HG02623 (cell line): ENCODE measurements around the gene SFXN2.
"Not testable (repeated sequence)": the region's sequence is repeated elsewhere in the genome, so short reads cannot be mapped to it uniquely, and the experiment has no call there.

Source experiments
- ATAC-seq: cut with Tn5 transposase; IDR thresholded peaks from one replicate; pipeline ENCODE4 v1.9.1; 2021; ENCODE audit warnings: moderate library complexity; ENCODE audit not compliant: unreplicated experiment

The SFXN2 gene

GRCh38 chr10:102678842-102679289 lies 35.6 kb upstream of the SFXN2 start:
- no peak for ATAC-seq

DNA sequence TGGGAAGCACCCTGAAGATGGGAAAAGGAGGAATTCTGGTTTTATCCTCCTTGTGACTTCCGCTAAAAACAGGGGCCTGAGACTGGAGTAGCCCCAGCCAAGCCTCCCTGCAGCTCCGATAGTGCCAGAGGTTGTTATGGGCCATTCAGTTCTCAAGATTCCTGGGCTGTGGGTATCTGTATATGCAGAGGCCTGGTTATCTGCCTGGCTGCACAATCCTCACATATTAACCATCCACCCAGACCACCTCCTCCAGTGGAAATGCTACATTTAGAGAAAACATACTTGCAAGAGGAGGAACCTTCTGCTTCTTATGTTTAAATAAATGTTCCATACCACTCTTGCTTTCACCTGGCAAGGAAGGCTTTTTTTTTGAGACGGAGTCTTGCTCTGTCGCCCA lies 34.8 kb upstream of the SFXN2 start:
- no peak for ATAC-seq

DNA sequence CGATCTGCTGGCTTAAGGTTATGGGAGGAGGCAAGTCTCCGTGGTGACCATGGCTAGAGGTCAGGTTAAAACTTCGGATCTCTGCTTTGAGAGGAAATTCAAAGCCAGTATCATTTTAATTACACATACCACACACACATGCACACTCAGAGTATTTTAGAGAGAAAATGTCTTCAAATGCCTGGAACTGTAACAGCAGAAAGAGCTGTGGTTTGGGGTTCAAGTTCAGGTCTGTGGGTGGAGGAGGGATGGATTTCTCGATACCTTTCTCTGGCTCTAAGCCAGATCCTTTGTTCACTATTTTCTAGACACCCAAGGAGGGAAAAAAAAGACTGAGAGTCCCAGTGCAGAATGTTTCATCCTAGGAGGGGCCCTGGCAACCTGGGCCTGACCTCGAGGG lies 32.7 kb upstream of the SFXN2 start:
- no peak for ATAC-seq

GRCh38 chr10:102682416-102682815 lies 32.0 kb upstream of the SFXN2 start:
- no peak for ATAC-seq

DNA sequence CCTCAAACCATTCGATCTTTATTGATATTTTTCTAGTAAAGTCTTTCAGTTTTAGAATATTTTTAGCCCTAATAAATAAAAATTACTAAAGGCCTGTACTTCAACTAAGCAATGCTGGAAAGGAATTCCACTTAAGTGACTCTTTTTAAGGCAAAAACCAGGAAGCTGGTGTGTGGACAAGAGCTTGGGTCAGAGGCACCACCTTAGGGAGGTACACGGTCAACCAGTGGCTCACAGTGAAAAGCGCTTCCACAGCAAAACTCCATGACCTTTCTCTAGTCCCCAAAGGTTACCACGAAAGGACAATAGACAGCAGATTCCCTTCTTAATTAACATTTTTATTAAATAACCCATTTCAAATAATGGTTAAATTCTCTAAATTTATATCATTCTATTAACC lies 31.5 kb upstream of the SFXN2 start:
- ATAC-seq, result no peak

DNA sequence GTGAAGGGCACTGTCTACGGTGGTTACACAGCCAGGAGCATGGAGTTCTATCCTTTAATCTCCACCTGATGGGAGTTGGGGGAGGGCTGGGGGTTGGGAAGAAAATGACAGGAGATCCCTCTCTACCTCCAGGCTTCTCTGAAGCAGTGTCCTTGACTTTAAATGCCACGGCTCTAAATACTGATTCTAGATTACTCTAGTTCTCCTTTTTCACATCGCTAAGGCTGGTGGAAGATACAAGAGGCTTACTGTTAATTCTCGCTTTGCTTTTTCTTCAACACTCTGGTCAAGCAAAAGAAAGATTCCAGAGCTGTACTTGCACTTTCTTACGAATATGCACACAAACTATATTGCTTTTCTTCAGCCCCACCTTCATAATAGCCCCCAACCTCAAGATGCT lies 30.7 kb upstream of the SFXN2 start:
- ATAC-seq, result no peak

DNA sequence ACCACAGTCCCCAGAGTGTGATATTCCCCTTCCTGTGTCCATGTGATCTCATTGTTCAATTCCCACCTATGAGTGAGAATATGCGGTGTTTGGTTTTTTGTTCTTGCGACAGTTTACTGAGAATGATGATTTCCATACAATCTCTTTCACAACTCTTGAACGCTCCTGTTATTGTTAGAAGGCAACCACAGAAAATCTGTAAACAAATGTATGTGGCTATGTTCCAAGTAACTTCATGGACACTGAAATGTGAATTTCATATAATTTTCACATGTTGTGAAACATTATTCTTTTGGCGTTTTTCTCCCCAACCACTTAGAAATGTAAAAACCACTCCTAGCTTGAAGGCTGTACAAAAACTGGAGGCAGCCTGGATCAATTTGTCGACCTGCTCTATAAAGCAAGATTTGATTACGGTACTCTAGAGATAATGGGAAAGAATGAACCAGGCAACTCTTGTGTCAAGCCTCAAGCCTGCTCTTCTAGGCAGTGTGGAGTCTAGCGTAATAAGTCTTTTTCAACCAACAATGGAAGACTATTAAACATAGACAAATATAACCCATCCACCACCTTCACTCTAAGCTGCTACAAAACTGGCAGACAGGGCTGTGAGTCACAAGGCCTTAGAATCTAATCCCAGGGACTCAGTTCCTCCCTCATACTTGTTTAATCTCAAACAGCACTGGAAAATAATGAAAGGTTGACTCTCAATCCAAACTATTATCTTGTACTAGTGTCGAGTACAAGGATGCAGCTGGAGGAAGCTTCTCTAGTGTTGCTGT lies 23.0 kb upstream of the SFXN2 start:
- no peak for ATAC-seq

GRCh38 chr10:102695401-102695800 lies 19.0 kb upstream of the SFXN2 start:
- ATAC-seq, result not testable (repeated sequence)

GRCh38 chr10:102696736-102697135 lies 17.7 kb upstream of the SFXN2 start:
- ATAC-seq, result no peak

GRCh38 chr10:102698894-102699293 lies 15.5 kb upstream of the SFXN2 start:
- ATAC-seq, result no peak

GRCh38 chr10:102701272-102701671 lies 13.2 kb upstream of the SFXN2 start:
- ATAC-seq, result no peak

DNA sequence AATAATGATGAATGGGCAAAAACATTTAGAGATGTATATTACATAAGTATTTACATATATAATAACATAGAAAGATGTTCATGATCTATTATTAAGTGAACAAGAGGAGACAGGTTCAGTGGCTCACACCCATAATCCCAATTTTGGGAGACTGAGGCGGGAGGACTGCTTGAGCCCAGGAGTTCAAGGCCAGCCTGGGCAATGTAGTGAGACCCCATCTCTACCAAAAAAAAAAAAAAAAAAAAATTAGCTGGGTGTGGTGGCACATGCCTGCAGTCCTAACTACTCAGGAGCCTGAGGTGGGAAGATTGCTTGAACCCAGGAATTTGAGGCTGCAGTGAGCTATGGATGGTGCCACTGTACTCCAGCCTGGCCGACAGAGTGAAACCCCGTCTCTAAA lies 12.6 kb upstream of the SFXN2 start:
- ATAC-seq, result no peak

GRCh38 chr10:102702742-102703141 lies 11.7 kb upstream of the SFXN2 start:
- ATAC-seq, result no peak

- no peak for ATAC-seq
These were observed 9.5 kb upstream of the SFXN2 start for GRCh38 chr10:102704915-102705314.

GRCh38 chr10:102705531-102705930 lies 8.9 kb upstream of the SFXN2 start:
- no peak for ATAC-seq

DNA sequence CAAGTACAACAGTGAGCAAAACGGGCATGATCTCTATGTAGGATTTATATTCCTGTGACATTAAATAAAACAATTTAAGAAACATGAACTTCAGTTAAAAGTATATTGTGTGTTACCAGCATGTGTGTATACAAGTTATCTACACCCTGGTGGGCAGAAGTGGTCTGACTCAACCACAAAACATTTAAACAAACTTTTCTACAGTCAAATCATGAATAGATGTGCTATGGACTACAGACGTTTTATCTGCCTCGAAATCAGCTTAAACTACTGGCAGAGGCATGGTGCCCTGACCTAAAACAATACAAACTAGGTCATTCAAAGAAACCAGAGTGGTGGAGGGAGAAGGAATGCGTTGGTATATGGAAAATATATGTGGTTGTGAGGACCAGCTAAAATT lies 3.8 kb upstream of the SFXN2 start:
- no peak for ATAC-seq

DNA sequence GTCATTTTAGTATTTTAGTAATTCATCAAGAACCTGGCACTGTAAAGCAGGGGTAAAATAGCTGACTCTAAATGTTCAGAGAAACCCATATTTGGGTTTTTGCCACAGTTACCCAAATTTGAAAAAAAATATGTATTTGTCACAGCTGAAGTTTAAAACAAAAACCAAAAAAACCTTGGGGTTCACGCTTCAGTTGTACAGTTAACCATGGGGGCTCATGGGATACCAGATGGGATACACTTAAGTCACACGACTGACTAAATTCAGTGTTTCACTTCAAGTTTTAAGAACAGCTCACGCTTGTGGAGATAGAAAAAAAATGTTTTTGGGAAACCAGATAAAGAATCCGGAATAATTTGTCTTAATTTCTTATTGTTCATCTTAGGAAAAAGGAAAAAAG lies 2.3 kb upstream of the SFXN2 start:
- ATAC-seq, result no peak

DNA sequence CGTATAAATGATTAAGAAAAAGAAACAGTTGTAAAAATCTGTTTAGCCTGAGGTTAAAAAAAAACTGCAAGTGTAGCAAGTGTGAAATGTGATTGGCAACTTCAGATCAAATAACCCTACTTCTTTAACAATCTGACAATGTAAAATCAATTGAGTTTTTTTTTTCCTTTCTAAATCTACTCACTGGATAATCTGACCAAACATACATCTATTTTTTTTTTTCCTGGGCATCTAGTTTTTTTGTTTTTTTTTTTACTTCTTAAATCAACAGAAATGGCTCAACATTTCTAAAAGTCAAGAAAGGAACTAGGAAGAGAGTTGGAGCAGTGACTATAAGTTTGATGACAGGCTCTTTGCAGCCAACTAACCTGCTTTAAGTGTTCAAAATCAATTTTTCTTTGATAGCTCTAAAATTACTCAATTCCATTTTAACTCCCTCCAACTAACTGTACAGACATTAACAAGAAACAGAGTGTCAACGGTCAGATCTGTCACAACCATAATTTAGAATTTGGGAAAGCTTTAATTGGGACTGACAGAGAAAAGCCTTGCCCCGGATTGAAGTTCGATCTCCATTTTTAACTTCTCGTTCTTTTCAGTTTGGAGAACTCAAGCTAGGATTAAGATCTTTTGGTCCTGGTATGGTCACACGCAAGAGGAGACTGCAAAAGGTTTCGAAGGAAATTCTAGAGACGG lies 1.4 kb upstream of the SFXN2 start:
- no peak for ATAC-seq

DNA sequence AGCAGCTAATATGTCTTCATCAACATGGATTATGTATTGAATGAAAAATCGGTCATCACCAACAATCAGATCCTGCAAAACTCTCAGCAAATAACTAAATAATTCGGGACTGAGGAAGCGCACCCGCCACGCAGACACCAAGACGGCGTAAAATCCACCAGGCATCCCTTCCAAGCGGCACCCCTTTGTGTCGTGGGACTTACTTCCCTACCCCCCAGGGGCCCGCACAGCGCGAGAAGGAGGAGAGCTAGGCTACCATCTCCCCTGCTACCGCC lies 960 bp upstream of the SFXN2 start:
- ATAC-seq, result peak; percentile 10

DNA sequence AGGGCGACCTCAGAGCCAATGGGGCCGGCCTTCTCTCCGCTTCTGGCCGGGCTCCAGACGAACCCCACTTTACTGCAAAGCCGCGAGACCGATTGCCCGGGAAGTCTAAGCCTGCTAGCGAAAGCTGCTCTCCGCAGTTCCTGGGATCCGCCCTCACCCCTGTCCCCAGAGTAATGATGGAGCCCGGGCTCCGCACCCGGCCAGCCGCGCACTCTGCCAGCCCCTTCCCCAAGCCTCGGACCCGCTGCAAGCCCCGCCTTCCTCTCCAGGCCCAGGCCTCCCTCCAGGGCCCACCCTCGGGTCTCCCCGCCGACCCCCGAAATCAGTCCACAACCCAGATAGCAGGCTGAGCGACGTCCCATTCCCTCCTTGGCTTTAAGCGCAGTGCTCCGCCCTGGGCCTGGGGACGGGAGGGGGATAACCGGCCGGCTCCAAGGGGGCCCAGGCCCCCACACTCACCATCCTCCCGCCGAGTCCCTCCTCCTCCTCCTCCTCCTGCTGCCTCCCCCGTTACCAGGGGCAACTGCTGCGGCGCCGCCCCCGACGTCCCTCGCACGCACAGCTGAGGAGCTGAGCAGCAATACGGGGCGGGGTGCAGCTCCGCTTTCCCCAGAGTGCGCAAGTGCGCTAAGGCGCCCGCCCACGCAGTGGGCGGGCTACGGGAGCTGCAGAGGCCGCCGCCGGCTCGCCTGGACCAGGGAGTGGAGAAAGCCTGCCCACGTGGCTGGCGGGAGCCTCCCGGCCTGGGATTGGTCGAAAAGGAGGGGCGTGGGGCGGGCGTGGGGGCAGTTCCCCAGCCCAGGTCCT lies 419 bp upstream of the SFXN2 start, which contains the start of gene ARL3:
TSS of gene ARL3 (minus strand) at position 584 of the 807 bp plus-strand sequence. CDS start at position 462, 122 bp downstream.
- ATAC-seq, result peak; percentile 74

GRCh38 chr10:102715880-102716279 lies 1.4 kb downstream of the SFXN2 start:
- no peak for ATAC-seq
